GM19043 (cell line): ENCODE data around the gene BEST2.

Experiments
- ATAC-seq: cut with Tn5 transposase; IDR thresholded peaks from one replicate; pipeline ENCODE4 v1.9.1; 2021; ENCODE audit warnings: low read depth; ENCODE audit not compliant: unreplicated experiment

BEST2 gene

DNA sequence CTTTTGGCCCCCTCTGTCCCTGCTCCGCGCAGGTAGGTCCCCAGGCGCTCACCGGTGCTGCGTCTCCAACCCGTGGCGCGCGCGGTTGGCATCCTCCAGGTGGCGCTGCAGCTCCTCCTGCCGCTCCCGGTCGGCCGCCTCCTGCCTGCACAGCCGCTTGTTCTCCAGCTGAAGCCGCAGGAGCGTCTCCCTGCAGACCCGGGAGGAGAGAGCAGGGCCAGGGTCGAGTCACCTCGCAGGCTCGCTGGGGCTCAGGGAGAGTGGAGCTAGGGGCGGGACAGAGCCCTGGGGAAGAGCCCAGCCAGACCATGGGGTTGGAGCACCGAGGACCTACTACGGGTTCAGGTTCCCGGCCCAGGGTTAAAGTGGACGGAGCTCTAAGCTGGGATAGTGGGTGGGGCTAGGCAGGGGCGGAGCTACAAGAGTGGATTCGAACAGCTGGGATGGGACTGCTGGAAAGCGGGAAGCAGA is 14.5 kb downstream of the BEST2 start:
- ATAC-seq: no peak

DNA sequence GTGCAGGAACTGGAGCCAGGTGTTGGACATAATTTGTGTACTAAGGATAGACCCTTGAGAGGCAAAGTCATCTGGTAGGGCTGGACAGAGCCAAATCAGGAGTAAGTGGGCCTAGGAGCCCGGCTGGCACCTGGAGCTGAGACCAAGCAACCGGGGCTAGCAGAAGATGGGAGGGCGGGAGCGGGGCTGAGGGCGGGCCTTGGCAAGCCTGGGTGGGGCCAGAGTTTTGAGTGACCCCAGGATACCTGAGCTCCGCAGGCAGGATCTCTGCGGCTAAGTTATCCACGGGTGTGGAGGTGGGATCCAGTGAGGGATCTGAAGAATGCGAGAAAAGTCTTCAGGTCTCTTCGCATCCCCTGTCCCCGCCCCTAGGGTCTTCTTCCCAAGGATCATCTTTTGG is 15.6 kb downstream of the BEST2 start:
- no peak for ATAC-seq

DNA sequence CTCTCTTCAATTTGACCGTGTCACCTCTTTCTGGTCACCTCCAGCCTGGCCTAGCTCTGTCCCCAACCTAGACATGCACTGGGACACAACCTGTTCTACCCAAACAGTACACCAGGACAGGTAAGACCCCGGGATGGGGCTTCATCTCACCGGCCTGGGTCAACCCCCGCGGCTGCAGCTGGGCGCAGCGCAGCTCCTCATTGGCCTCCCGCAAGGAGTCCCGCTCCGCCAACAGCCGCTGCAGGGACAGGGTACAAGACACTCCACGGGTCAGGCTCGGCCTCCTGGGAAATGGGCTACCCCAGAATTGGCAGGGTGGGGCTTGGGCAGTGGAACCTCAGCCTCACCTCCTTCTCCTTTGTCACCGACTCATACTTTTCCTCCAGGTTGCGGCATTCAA is 16.1 kb downstream of the BEST2 start:
- no peak for ATAC-seq

DNA sequence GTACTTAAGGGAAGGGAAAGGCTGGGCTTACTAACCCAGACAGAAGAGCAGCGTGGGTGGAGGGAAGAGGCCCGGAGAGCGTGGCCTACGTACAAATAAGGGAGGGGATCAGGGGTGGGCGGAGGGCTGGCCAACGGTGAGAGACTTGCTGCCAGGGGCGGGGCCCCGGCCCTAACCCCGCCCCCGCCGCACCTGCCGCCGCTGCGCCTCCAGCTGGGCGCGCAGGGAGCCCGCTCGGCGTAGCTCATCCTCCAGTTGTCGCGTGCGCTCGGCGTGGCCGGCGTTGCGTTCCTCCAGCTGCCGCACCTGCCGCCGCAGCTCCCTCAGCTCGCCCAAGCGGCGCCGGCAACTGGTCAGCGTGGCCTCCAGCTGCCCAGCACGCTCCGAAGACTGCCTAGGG is 18.1 kb downstream of the BEST2 start:
- no peak for ATAC-seq

DNA sequence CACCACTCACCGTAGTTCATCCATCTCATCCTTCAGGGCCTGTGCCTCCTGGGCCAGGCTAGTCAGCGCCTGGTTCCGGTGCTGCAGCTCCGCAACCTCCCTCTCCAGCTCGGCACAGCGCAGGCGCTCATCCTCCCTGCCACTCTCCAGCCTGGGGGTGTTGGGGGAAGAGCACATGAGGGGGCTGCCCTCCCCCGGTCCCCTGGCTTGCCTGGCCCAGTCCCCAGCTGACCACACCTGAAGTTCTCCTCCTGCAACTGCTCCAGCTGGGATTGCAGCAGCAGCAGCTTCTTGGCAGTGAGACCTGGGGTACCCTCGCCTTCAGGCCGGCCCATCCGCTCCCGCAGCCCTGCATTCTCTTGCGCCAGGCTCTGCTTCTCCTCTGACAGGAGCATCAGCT is 19.3 kb downstream of the BEST2 start:
- ATAC-seq: no peak

DNA sequence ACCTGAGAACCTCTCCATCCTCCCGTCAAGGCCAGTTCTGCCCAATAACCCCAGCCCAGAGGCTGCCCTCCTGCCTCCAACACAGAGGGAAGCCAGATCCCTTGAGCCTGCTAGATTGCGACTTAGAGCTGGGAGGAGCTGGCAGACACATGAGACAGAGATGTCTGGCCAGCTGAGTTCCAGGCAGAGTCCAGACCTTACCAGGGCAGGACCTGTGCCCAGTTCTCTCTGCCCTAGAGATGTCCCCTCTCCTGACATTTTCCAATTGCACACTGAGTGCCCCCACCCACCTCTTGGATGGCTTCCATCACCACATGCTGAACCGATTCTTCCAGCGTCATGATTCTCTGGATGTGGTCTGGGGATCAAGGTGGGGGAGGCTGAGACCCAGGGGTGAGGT is 20.7 kb downstream of the BEST2 start:
- no peak for ATAC-seq

DNA sequence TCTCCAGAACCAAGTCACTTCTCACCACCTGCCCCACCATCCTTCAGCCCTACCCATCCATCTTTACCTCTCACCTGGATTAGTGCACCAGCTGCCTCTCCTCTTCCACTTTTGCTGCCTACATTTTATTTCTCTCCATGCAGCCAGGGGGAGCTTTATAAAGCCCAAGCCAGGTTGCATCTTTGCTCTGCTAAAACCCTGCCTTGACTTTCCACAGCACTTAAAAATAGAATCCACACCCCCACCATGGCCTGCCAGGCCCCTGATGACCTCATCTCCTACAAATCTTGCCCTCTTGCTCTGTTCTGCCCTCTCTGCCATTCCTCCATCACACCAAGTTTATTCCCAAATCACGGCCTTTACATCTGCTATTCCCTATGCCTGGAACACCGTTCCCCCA is 22.0 kb downstream of the BEST2 start:
- ATAC-seq: no peak

DNA sequence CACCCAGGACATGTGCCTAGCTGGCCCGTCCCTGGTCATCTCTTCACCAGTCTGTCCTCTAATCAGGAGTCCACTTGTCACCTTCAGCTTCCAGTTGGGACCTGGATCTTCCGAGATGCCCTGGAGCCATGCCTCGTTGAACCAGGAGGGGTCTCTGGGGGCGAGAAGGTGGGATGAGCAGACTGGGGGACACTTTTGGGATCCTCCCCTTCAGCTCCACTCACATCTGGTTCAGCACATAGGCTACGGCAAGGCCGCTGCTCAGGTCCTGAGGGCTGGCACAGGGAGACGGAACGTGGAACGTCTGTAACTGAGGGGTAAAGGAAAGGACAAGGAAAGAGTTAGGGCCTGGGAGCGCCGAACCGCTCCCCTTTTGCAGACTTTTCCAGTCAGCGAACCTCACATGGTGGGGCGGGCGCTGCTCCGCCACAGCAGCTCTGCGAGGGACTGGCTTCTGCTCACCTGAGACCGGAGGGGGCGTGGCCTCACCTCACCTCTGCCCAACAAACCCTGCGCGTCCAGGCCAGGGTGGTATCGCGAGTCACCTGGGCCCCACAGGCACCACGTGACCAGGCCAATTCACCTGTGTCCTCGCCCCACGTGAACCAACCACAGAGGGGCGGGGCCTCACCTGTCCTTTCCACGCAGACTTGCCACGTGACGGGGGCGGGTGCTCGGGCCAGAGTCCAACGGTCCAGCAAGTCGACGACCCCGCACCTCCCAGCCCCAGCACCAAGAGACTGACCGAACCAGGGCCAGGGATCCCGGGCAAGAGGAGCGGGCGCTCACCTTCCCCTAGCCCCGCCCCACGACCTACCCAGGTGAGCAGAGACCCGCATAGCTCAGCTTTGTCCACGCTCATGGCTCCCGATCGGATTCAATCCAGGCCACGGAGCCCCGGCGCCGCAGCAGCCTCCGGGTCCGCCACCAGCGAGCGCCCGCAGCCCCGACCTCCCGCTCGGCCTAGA is 23.3 kb downstream of the BEST2 start, which contains the start of gene HOOK2:
Gene HOOK2, minus strand, starts transcription at position 965 of the 968 bp plus-strand sequence. Its CDS starts 103 bp downstream, at position 862.
- ATAC-seq: no peak

DNA sequence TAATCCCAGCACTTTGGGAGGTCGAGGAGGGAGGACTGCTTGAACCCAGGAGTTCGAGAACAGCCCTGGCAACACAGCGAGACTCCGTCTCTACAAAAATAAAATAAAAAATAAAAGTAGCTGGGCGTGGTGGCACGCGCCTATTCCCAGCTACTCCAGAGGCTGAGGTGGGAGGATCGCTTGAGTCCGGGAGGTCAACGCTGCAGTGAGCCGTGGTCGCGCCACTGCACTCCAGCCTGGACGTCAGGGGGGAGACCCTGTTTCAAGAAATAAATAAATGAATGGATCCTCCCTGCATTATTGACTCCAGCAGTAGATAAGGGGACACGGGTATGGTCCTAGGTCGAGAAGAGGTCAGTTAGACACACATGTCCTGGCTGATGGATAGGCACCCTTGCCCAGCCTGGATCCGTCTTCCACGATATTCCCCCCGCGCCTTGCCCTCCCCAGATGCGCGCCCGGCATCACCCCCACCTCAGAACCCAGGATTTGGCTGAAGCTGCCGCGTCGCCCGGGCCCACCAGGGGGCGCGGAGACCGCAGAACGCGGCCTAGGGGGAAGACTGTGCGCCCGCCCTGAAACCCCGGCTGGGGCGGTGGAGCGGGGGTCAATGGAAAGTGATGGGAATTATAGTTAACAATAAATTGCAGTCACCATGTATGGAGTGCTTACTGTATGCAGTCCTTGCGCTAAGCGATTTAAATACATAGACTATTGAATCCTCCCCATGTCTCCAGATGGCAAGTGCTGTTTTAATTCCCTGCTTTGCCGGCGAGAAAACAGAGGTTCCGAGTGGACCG is 25.8 kb downstream of the BEST2 start:
- ATAC-seq: no peak

DNA sequence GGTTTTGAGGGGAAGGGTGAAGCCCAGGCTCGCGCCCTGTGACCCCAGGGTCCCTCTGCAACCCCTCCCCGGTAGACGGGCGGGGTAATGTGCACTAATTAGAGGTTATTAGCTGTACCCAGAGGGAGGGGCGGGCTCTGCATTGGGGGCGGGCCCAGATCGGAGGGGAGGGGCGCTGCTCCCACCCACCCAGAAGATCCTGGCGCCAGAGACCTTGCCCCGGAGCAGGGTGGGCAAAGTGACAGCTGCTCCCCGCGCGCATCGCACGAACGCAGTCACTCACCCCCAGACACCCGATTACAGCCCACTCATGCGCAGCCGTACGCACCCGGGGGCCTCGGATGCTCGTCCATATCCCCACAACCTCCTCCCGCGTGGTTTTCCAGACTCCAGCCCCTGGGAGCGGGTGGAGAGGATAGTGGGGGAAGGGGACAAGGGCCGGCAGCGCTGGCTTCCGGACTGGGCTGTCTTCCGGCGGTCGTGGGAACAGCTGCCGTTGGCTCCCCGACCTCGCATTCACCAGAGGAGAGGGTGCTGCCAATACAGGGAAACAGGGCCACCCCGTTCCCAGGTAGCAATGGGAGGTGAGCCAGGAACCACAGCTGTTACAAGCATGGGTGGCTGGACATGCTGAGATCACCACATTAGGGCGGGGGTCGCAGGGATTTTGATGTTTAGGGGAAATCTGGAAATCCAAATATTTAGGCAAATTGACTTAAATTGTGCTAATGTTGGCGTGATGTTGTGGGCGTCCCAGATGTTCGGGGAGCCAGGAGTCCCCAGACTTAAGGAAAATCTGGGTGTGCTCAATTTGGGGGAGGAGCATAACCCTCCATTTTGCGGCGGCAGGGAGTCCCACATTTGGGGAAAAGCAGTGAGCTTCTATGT is 26.7 kb downstream of the BEST2 start:
- ATAC-seq: no peak

DNA sequence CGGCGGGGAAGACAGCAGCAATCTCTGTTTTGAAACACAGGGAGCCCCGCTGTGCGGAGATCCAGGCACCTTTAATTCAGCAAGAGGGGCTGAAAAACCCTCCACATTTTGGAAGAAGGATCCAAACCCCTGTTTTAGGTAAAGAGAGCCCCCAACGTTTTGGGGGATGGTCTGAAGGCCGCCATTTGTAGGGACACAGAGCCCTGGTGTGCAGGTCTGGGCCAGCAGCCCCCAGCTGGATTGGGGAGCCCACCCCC is 27.2 kb downstream of the BEST2 start:
- no peak for ATAC-seq

DNA sequence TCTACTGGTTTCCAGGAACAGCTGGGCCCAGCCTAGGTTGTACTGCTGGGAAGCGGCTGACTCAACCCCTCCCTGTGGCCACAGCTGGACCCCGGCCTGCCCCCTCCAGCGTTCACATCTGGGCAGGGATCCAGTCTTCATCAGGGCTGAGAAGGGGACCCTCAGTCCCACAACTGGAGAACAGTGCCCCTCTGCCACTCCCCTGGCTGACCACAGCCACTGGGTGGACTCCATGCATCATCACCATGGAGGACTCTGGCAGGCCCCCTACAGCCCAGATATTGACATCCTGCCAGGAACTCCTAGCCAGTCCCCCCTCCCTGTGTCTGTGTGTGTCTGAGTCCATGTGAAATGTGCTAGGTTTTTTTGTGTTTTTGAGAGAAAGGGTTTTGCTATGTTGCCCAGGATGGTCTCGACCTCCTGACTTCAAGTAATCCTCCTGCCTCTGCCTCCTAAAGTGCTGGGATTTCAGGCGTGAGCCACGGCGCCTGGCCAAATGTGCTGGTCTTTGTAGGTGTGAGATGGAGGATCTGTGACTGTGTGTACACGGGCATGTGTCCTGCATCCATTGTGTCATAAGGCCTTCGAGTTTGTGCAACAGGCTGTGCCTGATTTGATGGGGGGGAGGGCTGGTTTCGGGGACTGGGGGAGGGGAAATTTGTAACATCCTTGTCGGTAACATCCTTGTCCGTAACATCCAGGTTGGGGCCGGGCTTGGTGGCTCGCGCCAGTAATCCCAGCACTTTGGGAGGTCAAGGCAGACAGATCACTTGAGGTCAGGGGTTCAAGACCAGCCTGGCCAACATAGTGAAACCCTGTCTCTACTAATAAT is 27.8 kb downstream of the BEST2 start:
- ATAC-seq: no peak

DNA sequence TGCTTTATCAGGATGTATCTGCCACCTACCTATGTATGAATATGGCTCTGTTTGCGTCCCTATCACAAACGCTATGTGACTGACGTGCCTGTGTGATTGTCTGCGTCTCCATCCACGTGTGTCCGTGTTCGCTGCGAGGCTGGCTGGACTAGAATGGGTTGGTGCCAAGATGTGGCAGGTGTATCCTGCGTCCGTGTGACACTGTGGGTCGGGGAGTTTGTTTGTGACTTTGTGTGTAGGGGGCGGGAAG is 30.5 kb downstream of the BEST2 start:
- no peak for ATAC-seq

DNA sequence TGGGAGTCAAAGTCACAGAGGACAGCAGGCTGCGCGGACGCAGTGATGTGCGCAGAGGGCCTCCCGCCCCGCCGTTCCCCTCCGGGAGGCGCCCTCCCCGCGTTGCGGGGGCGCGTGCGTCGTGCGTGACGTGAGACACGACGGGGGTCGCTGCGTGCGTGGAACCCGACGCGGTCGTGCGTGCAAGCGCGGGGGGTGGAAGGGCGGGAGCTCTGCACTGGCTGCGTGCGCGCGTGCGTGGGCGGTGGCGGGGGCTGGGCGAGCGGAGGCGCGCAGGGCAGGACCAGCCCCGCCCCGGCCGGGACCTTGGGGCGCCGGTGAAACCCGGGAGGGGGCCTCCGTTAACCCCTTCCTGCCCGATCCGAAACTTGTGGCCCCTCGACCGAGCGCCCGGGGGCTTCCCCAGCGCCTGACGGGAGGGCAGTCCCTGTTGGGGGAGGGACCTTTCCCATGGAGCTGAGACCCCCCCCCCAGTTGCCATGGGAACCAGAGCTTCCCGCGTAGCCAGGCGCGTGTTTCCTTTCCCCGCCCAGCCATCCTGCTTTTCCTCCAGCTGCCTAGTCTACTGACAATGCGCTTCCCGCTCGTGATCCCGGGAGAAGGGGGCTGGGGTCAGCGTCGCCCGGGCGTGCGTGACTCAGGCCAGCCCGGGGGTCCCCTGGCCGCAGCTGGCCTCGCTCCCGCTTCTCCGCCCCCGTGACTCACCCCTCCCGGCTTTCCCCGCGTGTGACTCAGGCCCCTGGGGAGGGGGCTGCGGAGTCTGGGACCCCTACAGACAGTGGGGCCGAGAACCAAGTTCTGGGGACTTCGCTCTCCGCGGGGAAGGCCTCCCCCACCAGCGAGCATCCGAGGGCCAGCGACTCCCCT is 31.1 kb downstream of the BEST2 start:
- ATAC-seq: no peak

DNA sequence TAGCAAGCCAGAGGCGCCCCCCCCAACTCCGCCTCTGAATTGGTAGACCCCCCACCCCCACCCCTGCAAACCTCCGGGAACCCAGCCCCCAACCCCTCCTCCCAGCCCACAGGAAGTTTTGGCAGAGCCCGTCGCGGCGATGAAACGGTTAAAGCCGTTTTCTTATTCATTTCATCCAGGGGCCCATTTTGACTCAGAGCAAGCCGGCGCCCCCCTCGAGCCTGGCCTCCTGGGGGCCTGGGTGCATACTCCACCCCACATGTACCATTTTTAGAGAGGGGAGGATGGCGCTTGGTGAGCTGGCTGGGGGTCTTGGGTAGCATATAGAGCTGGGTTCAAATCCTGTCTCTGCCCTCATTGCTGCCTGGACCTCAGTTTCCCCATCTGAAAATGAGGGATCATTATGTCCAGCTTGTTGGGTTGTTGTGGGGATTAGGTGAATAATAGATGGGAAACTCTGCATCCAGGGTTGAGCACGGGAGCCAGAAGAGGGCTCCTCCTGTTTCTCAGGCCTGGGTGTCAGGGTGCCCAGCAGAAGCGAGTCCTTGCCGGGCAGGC is 31.8 kb downstream of the BEST2 start:
- ATAC-seq: no peak

DNA sequence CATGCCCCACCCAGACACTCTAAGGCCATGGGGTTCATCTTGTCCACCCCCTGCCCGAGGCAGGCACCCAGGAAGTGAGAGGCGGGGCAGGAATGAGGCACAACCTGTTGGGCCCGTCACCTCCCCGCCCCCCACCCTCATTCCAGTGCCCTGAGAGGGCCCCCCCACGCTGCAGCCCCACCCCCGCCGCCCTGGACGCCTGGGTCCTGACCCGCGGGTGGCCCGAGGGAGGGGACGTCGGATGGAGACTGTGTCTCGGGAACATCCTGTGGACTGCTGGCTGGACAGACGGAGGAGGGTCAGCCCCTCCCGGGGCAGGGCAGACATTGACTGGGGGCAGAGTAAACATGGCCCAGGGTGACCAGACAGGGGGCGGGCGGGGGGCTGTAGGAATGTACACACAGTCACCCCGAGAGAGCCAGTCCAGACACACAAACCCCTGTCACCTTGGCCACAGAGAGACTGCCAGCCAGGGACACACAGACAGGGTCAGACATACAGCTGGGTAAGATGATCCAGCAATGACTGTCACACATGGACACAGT is 32.3 kb downstream of the BEST2 start:
- no peak for ATAC-seq

DNA sequence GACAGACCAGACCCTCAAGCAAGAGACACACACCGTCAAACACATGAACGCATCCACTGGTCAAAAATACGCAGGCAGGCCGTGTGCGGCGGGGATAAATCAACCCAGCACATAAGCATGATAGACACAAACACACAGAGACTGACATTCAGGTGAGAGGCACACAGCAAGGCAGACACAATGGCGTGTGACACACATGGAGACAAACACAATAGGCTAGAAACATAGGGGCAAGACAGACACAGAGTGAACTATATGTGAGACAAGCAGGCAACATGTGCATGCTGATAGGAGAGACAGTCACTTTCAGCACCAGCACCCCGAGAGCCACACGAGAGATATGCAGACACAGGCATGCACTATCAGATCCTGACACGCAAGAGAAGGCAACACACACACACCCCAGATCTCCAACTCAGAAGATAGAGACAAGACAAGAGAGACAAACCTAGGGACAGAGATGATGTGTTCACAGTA is 32.8 kb downstream of the BEST2 start:
- no peak for ATAC-seq

DNA sequence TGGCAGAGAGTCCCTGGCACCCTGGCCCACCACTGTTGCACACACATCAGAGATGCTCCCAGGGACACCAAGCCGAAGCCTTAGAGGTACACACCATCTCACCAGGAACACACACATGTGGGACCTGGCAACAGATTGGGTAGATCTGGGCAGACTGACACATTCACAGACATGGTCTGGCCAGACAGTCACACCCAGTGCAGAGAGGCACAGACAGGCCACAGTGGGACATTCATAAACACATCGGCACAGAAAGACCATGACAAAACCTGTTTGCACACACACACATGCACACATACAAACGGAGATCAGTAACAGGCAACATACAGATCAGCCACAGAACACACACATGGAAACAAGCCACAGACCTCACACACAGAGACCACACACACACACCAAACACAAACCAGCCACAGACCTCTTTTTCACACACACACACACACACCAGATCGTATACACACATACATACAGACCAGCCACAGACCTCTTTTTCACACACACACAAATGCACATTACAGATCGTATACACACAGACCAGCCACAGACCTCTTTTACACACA is 33.4 kb downstream of the BEST2 start:
- no peak for ATAC-seq
